A549 treated with CORT108297 at 1 μM for 4 hours (cell line): ENCODE measurements around the gene MAMDC4. TPM values are rescaled to one million over a fixed set of nuclear protein-coding genes. Genes with fewer than 3 reads are reported as not detected.

Experiments used
- total RNA-seq: library from RNA; stranded (reverse); fragments of 200-300 nt; extraction: Qiagen RNA extraction; gene quantifications from 5 replicates; pipeline ENCODE4 v1.2.3, GENCODE V29; 2022

Gene MAMDC4
- 1.7 to 6.8 TPM (median 5.1 TPM) in 5 replicates for total RNA-seq

DNA sequence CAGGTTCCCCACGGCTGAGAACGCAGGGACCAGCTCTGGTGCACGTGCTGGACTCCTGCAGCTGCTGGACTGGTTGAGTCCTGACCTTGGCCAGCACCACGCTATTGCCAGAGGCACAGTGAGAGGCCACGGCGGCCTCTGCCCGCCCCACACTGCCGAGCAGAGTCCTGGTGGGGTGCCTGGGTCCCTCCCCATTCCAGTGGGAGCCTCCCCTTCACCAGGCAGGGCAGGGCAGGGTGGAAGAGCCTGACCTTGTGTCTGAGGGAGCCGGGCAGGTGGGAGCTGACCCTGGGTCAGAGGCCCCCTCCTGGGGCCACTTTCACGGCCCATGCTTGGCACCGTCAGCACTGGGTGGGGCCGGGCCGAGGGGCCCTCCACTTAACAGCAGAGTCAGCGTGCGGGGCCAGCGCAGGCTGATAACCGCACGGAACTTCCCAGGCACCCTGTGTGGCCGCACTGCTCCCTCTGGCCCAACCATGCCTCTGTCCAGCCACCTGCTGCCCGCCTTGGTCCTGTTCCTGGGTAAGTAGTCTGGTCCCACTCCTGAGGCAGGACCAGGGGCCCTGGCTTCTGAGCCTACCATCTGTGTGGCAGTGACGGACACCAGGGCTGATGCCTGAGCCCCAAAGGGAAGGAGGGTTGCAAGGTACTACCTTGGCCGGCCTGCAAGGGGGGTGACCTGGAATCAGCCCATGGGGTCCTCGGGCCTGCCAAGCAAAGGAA, at the start of gene MAMDC4:
TSS of gene MAMDC4 (plus strand) at position 406 of the 723 bp plus-strand sequence. CDS start at position 477, 71 bp downstream.

GRCh38 chr9:136807281-136808074, 44.7 kb upstream of the MAMDC4 start, which contains the start of gene RABL6:
TSS of gene RABL6 (plus strand) at chr9:136807948. CDS start at chr9:136808197, 249 bp downstream.

GRCh38 chr9:136842380-136842948, 9.7 kb upstream of the MAMDC4 start, which contains the start of gene AJM1:
TSS of gene AJM1 (plus strand) at chr9:136842478. CDS start at chr9:136844415, 1,937 bp downstream.

DNA sequence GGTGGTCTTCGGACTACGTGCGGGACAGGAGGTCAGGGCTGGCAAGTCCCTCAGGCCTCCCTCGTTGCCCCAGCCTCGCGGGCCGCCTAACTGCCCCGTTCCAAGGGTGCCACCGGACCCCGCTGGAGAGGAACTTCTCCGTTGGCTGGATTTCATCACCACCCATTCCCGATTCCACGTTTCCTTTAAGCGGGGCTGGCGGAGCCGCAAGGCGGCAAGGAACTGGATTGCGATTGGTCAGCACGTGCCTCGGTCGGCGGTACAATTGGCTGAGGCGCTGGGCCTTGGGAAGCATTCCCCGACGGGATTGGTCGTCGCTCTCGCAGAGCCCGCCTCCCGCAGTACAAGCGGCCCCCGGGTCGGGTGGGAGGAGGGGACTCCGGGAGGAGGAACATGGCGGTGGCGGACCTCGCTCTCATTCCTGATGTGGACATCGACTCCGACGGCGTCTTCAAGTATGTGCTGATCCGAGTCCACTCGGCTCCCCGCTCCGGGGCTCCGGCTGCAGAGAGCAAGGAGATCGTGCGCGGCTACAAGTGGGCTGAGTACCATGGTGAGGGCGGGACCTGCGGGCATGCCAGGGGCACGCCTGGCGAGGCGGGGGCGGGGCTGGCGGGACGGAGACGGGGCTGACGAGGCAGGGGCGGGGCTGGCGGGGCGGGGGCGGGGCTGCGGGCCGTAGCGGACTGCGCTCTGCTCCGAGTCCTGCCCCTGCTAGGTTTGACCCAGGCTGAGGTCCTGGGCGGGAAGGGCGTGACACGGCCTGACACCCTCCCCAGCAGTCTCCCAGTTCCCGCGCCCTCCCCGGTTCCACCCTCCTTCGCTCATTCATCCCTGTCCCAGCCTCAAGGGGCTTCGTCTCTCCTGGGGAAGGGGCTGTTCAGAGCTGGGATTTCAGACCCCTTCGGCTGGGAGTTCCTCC, 2.8 kb upstream of the MAMDC4 start, which contains the start of gene PHPT1:
TSS of gene PHPT1 (plus strand) at position 372 of the 922 bp plus-strand sequence. CDS start at position 394, 22 bp downstream.

GRCh38 chr9:136885950-136886578, 33.9 kb downstream of the MAMDC4 start, which contains the start of gene TRAF2:
TSS of gene TRAF2 (plus strand) at chr9:136886516. CDS start at chr9:136898741, 12,225 bp downstream.

Other genes with a start within 250 kb of the MAMDC4 start
- 37.0 to 63.6 TPM (median 60.7 TPM) in 5 replicates for gene EGFL7, start 189.4 kb upstream of the MAMDC4 start, total RNA-seq
- 63.9 to 116 TPM (median 109 TPM) in 5 replicates for gene AGPAT2, start 164.9 kb upstream of the MAMDC4 start, total RNA-seq
- 6.8 to 10.9 TPM (median 10.1 TPM) in 5 replicates for gene DIPK1B, start 139.8 kb upstream of the MAMDC4 start, total RNA-seq
- gene LCN10, start 109.4 kb upstream of the MAMDC4 start, total RNA-seq: not detected in 5 replicates
- gene LCN6, start 103.8 kb upstream of the MAMDC4 start, total RNA-seq: not detected in 5 replicates
- gene LCN8, start 94.1 kb upstream of the MAMDC4 start, total RNA-seq: not detected in 5 replicates
- gene LCN15, start 87.8 kb upstream of the MAMDC4 start, total RNA-seq: 0.02 TPM in 1 of 5 replicates, not detected in the others
- gene TMEM141, start 61.0 kb upstream of the MAMDC4 start, total RNA-seq: 61.4 to 77.3 TPM (median 75.3 TPM) in 5 replicates
- gene CCDC183, start 56.0 kb upstream of the MAMDC4 start, total RNA-seq: 0.13 to 0.36 TPM (median 0.27 TPM) in 5 replicates
- gene RABL6, start 44.4 kb upstream of the MAMDC4 start, total RNA-seq: 59.9 to 89.6 TPM (median 80.8 TPM) in 5 replicates
- gene AJM1, start 9.9 kb upstream of the MAMDC4 start, total RNA-seq: 3.3 to 4.7 TPM (median 4.6 TPM) in 5 replicates
- gene PHPT1, start 2.9 kb upstream of the MAMDC4 start, total RNA-seq: 284 to 346 TPM (median 322 TPM) in 5 replicates
- gene EDF1, start 14.0 kb downstream of the MAMDC4 start, total RNA-seq: 433 to 512 TPM (median 473 TPM) in 5 replicates
- 47.5 to 74.7 TPM (median 64.9 TPM) in 5 replicates for gene TRAF2, start 34.2 kb downstream of the MAMDC4 start, total RNA-seq
- gene FBXW5, start 92.4 kb downstream of the MAMDC4 start, total RNA-seq: 61.5 to 109 TPM (median 104 TPM) in 5 replicates
- gene C8G, start 92.9 kb downstream of the MAMDC4 start, total RNA-seq: 0.88 to 2.3 TPM (median 1.3 TPM) in 5 replicates
- gene LCN12, start 99.9 kb downstream of the MAMDC4 start, total RNA-seq: 0.48 to 1.5 TPM (median 1.5 TPM) in 5 replicates
- gene PTGDS, start 125.2 kb downstream of the MAMDC4 start, total RNA-seq: 0.16 to 0.81 TPM (median 0.57 TPM) in 5 replicates
- 0.03 to 0.06 TPM (median 0.05 TPM) in 4 of 5 replicates, not detected in the other for gene LCNL1, start 130.6 kb downstream of the MAMDC4 start, total RNA-seq
- 49.7 to 88.2 TPM (median 76.5 TPM) in 5 replicates for gene PAXX, start 140.1 kb downstream of the MAMDC4 start, total RNA-seq
- gene CLIC3, start 144.2 kb downstream of the MAMDC4 start, total RNA-seq: 2.7 to 4.5 TPM (median 3.8 TPM) in 5 replicates
- gene ABCA2, start 175.9 kb downstream of the MAMDC4 start, total RNA-seq: 20.4 to 30.4 TPM (median 27.8 TPM) in 5 replicates
- gene FUT7, start 179.7 kb downstream of the MAMDC4 start, total RNA-seq: 0.08 to 0.09 TPM in 2 of 5 replicates, not detected in the others
- 41.2 to 91.4 TPM (median 89.1 TPM) in 5 replicates for gene NPDC1, start 193.8 kb downstream of the MAMDC4 start, total RNA-seq
- gene ENTPD2, start 201.7 kb downstream of the MAMDC4 start, total RNA-seq: 0.63 to 1.4 TPM (median 0.95 TPM) in 5 replicates
- gene SAPCD2, start 218.2 kb downstream of the MAMDC4 start, total RNA-seq: 15.2 to 28.2 TPM (median 25.3 TPM) in 5 replicates
- gene UAP1L1, start 225.2 kb downstream of the MAMDC4 start, total RNA-seq: 9.5 to 17.0 TPM (median 12.6 TPM) in 5 replicates
- 42.2 to 55.4 TPM (median 51.2 TPM) in 5 replicates for gene MAN1B1, start 234.6 kb downstream of the MAMDC4 start, total RNA-seq